OCI-LY7 (cell line): Measurements from ENCODE around the gene HBA2. TPM values are rescaled to one million over a fixed set of nuclear protein-coding genes. Genes with fewer than 3 reads are reported as not detected.

Experiments used
- BruUV-seq: library from RNA; stranded (reverse); fragments of 400-500 nt; replicated peaks from 2 replicates; lab custom pipeline; 2021; lab: Mats Ljungman, UMichigan
- CTCF ChIA-PET: fragments of 300-600 bp; sonication (Branson Sonifier 250); formaldehyde crosslinking; loops from one replicate; lab custom pipeline; 2022; ENCODE audit warnings: antibody characterized with exemption; ENCODE audit not compliant: unreplicated experiment; lab: Charles Lee
- POLR2A ChIA-PET: fragments of 300-600 bp; sonication (Branson Sonifier 250); formaldehyde crosslinking; loops from one replicate; lab custom pipeline; 2022; ENCODE audit warnings: antibody characterized with exemption; lab: Charles Lee
- DNase-seq: peaks from one replicate; pipeline ENCODE4 v3.0.0-alpha.2; 2015; ENCODE audit warnings: low spot score
- H2AFZ ChIP-seq: fragments of 200-600 bp; sonication (generic), shearing (Covaris generic); 2 replicates; pipeline ENCODE4 v1.6.1; 2014; ENCODE audit warnings: mild to moderate bottlenecking, antibody characterized with exemption, low read length, moderate library complexity
- H3K27ac ChIP-seq: fragments of 200-600 bp; sonication (generic); 2 replicates; pipeline ENCODE4 v1.5.1; 2014; ENCODE audit warnings: mixed run types, low read depth, mild to moderate bottlenecking, moderate library complexity, low read length, inconsistent platforms; ENCODE audit not compliant: poor library complexity, severe bottlenecking
- H3K36me3 ChIP-seq: fragments of 200-600 bp; sonication (generic); 2 replicates; pipeline ENCODE4 v1.6.1; 2014; ENCODE audit warnings: mild to moderate bottlenecking, antibody characterized with exemption, low read length, moderate library complexity, mixed read lengths; ENCODE audit not compliant: insufficient read depth
- H3K4me1 ChIP-seq: fragments of 200-600 bp; sonication (generic); 2 replicates; pipeline ENCODE4 v1.5.1; 2014; ENCODE audit warnings: mild to moderate bottlenecking, low read length; ENCODE audit not compliant: insufficient read depth, poor library complexity, severe bottlenecking
- H3K4me2 ChIP-seq: fragments of 200-600 bp; sonication (generic); 2 replicates; pipeline ENCODE4 v1.6.1; 2014; ENCODE audit warnings: mild to moderate bottlenecking, low read length
- H3K4me3 ChIP-seq: fragments of 200-600 bp; sonication (generic); 2 replicates; pipeline ENCODE4 v1.5.1; 2014; ENCODE audit warnings: mild to moderate bottlenecking, low read depth, low read length; ENCODE audit not compliant: poor library complexity, severe bottlenecking
- H3K79me2 ChIP-seq: fragments of 200-600 bp; sonication (generic); 2 replicates; pipeline ENCODE4 v1.6.1; 2016; ENCODE audit warnings: low read depth, mild to moderate bottlenecking, low read length, moderate library complexity, mixed read lengths; ENCODE audit not compliant: insufficient read depth
- H3K9me2 ChIP-seq: fragments of 200-600 bp; sonication (generic); 2 replicates; pipeline ENCODE4 v1.6.1; 2016; ENCODE audit warnings: mild to moderate bottlenecking, low read length, mixed read lengths; ENCODE audit not compliant: insufficient read depth
- H3K9me3 ChIP-seq: fragments of 200-600 bp; sonication (generic); 2 replicates; pipeline ENCODE4 v1.6.1; 2014; ENCODE audit warnings: mild to moderate bottlenecking, mixed run types, low read length, mixed read lengths
- H4K20me1 ChIP-seq: fragments of 200-600 bp; sonication (generic); 2 replicates; pipeline ENCODE4 v1.6.1; 2014; ENCODE audit warnings: mild to moderate bottlenecking, antibody characterized with exemption, low read length, moderate library complexity, mixed read lengths; ENCODE audit not compliant: insufficient read depth
- CTCF ChIP-seq: fragments of 200-600 bp; sonication (generic); conservative IDR thresholded peaks from 2 replicates; pipeline ENCODE4 v1.5.1; 2014; ENCODE audit warnings: mild to moderate bottlenecking, antibody characterized with exemption, low read length, moderate library complexity, mixed read lengths
- EZH2phosphoT487 ChIP-seq: fragments of 200-600 bp; sonication (generic); IDR thresholded peaks from 2 replicates; pipeline ENCODE4 v1.6.1; 2018; ENCODE audit warnings: low read depth, borderline replicate concordance, mild to moderate bottlenecking, mixed run types, antibody characterized with exemption, low read length, moderate library complexity, mixed read lengths
- intact Hi-C: fragments of 100-400 bp; cut with micrococcal nuclease; formaldehyde crosslinking; loops from one replicate; pipeline ENCODE4 v1.10.0; 2022; ENCODE audit not compliant: unreplicated experiment
- total RNA-seq, 2 experiments: library from RNA; depleted of rRNA in 1 of 2; stranded (reverse); fragments of >200 nt in 1 of 2; shearing (Covaris generic) in 1 of 2; gene quantifications; 2 replicates each; pipeline ENCODE4 v1.2.3, GENCODE V29; 2014 to 2022

Gene HBA2
- total RNA-seq, 2 experiments from 2014 or later = not detected

GRCh38 chr16:164827-165538, 7.7 kb upstream of the HBA2 start:
- no peak for DNase-seq
- no peaks in the 10 kb centered on the region for H3K9me3 ChIP-seq
- no peaks in the 10 kb centered on the region for H3K4me1 ChIP-seq
- intact Hi-C loops = no loop called here
- H2AFZ ChIP-seq = no peak overlapping the region
- no peaks in the 10 kb centered on the region for H4K20me1 ChIP-seq
- no peaks in the 10 kb centered on the region for H3K79me2 ChIP-seq
- CTCF ChIA-PET = no interaction called here
- H3K4me2 ChIP-seq = no peak overlapping the region
- H3K4me3 ChIP-seq = no peak overlapping the region
- no peaks in the 10 kb centered on the region for H3K9me2 ChIP-seq
- TF ChIP-seq EZH2phosphoT487 = no peak
- TF ChIP-seq CTCF = no peak
- no TSS peak for BruUV-seq
- POLR2A ChIA-PET = no interaction called here
- H3K36me3 ChIP-seq = no peaks in the 10 kb centered on the region
- H3K27ac ChIP-seq = no peak overlapping the region

DNA sequence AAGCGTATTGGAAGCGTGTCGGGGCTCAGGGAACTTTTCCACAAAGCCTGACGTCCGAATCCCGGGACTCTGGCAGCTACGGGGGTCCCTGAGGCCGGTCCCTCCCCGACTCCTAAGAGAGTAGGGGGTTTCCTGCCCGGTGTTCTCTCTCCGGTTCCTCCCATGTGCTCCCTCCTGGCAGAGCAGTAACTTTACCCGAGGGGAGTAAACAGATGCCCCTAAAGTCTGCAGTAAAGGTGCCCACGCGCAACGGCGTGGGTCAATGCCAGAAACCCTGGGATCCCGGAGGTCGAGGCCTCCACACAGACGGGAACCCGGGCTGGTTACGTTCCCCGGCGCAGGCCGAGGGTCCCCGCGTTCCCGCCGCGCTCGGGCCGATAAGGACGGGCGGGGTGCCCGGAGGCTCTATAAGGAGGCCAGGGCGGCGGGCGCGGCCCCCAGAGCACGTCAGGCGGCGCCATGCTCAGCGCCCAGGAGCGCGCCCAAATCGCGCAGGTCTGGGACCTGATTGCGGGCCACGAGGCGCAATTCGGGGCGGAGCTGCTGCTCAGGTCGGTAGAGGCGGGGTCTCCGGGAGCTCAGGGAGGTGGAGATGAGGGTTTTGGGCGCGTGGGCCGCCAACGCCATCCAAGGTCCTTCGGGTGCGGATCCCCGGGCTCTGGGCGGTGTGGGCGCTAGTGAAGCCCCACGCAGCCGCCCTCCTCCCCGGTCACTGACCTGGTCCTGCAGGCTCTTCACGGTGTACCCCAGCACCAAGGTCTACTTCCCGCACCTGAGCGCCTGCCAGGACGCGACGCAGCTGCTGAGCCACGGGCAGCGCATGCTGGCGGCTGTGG, 6.9 kb upstream of the HBA2 start, which contains the start of gene HBM:
Gene HBM, plus strand, starts transcription at position 440 of the 836 bp plus-strand sequence. Its CDS starts 20 bp downstream, at position 460.
- intact Hi-C loops = no loop called here
- Histone ChIP-seq H3K79me2 (no peaks in the 10 kb centered on the region), H3K4me2 (no peak within 1 kb of the TSS), H3K9me2 (no peaks in the 10 kb centered on the region), H2AFZ (no peak within 1 kb of the TSS), H4K20me1 (no peaks in the 10 kb centered on the region), H3K36me3 (no peaks in the 10 kb centered on the region), H3K27ac (no peak within 1 kb of the TSS), H3K4me3 (no peak within 1 kb of the TSS), H3K4me1 (no peaks in the 10 kb centered on the region), H3K9me3 (no peaks in the 10 kb centered on the region)
- ChIA-PET CTCF (no interaction called here), POLR2A (no interaction called here)
- no peak for TF ChIP-seq CTCF
- no peak for TF ChIP-seq EZH2phosphoT487
- BruUV-seq = no TSS peak
- no peak for DNase-seq
